H9 (cell line): ENCODE data around the gene TTC39A. TPM values are rescaled to one million over a fixed set of nuclear protein-coding genes. Genes with fewer than 3 reads are reported as not detected.
A peak's percentile ranks its signal among the peaks of the same experiment; 100 is the strongest.

ENCODE experiments used
- DNase-seq: peaks from one replicate; pipeline ENCODE4 v3.0.0-alpha.2; 2017
- H2AFZ ChIP-seq: one replicate; pipeline ENCODE4 v1.6.1; 2013; ENCODE audit warnings: mild to moderate bottlenecking, low read length, control low read depth, moderate library complexity
- H2AK5ac ChIP-seq: 2 replicates; pipeline ENCODE4 v1.6.1; 2013; ENCODE audit warnings: low read length, control low read depth, mixed read lengths; ENCODE audit not compliant: insufficient read length
- H2BK120ac ChIP-seq: one replicate; pipeline ENCODE4 v1.6.1; 2013; ENCODE audit warnings: low read depth, mild to moderate bottlenecking, low read length, control low read depth, inconsistent platforms; ENCODE audit not compliant: poor library complexity, severe bottlenecking
- H2BK12ac ChIP-seq: 2 replicates; pipeline ENCODE4 v1.6.1; 2013; ENCODE audit warnings: low read length, control low read depth, mixed read lengths, low read depth; ENCODE audit not compliant: insufficient read length
- H2BK15ac ChIP-seq: 2 replicates; pipeline ENCODE4 v1.6.1; 2013; ENCODE audit warnings: low read depth, low read length, control low read depth
- H2BK20ac ChIP-seq: one replicate; pipeline ENCODE4 v1.6.1; 2013; ENCODE audit warnings: low read depth, mild to moderate bottlenecking, low read length, control low read depth, inconsistent platforms; ENCODE audit not compliant: poor library complexity, severe bottlenecking
- H2BK5ac ChIP-seq: 2 replicates; pipeline ENCODE4 v1.6.1; 2013; ENCODE audit warnings: low read length, control low read depth, mixed read lengths; ENCODE audit not compliant: insufficient read length
- H3K14ac ChIP-seq: 2 replicates; pipeline ENCODE4 v1.6.1; 2013; ENCODE audit warnings: low read length, control low read depth; ENCODE audit not compliant: insufficient read depth
- H3K18ac ChIP-seq: 2 replicates; pipeline ENCODE4 v1.6.1; 2013; ENCODE audit warnings: low read depth, mild to moderate bottlenecking, mixed read lengths, low read length, control low read depth; ENCODE audit not compliant: insufficient read length
- H3K23ac ChIP-seq: 2 replicates; pipeline ENCODE4 v1.6.1; 2013; ENCODE audit warnings: low read length, control low read depth, mixed read lengths, low read depth; ENCODE audit not compliant: insufficient read length
- H3K23me2 ChIP-seq: 2 replicates; pipeline ENCODE4 v1.6.1; 2013; ENCODE audit warnings: low read depth, mild to moderate bottlenecking, mixed read lengths, low read length, control low read depth; ENCODE audit not compliant: insufficient read length, poor library complexity, severe bottlenecking
- H3K27ac ChIP-seq: 2 replicates; pipeline ENCODE4 v1.5.1; 2013; ENCODE audit warnings: low read length, control low read depth, mixed read lengths, low read depth; ENCODE audit not compliant: insufficient read length
- H3K27me3 ChIP-seq: 2 replicates; pipeline ENCODE4 v1.6.1; 2013; ENCODE audit warnings: low read length, control low read depth, inconsistent platforms; ENCODE audit not compliant: insufficient read depth
- H3K4ac ChIP-seq: 2 replicates; pipeline ENCODE4 v1.6.1; 2013; ENCODE audit warnings: low read depth, mild to moderate bottlenecking, control low read depth, inconsistent platforms, low read length, moderate library complexity
- H3K4me1 ChIP-seq: 2 replicates; pipeline ENCODE4 v1.6.1; 2013; ENCODE audit warnings: low read length, control low read depth, inconsistent platforms; ENCODE audit not compliant: insufficient read depth
- H3K4me2 ChIP-seq: 2 replicates; pipeline ENCODE4 v1.6.1; 2013; ENCODE audit warnings: low read length, control low read depth, mixed read lengths; ENCODE audit not compliant: insufficient read length, insufficient read depth
- H3K56ac ChIP-seq: 2 replicates; pipeline ENCODE4 v1.6.1; 2013; ENCODE audit warnings: low read depth, mild to moderate bottlenecking, mixed read lengths, low read length, control low read depth; ENCODE audit not compliant: insufficient read length
- H3K79me1 ChIP-seq: 2 replicates; pipeline ENCODE4 v1.6.1; 2013; ENCODE audit warnings: low read depth, mild to moderate bottlenecking, moderate library complexity, low read length, control low read depth, inconsistent platforms; ENCODE audit not compliant: insufficient read depth, poor library complexity, severe bottlenecking
- H3K79me2 ChIP-seq: 2 replicates; pipeline ENCODE4 v1.6.1; 2013; ENCODE audit warnings: low read length, control low read depth, inconsistent platforms; ENCODE audit not compliant: insufficient read depth
- H3K9ac ChIP-seq: 2 replicates; pipeline ENCODE4 v1.6.1; 2013; ENCODE audit warnings: low read length, control low read depth, mixed read lengths; ENCODE audit not compliant: insufficient read length; ENCODE audit errors: extremely low read depth
- H3K9me3 ChIP-seq: one replicate; pipeline ENCODE4 v1.6.1; 2013; ENCODE audit warnings: low read depth, low read length, inconsistent platforms; ENCODE audit not compliant: control insufficient read depth
- H3T11ph ChIP-seq: one replicate; pipeline ENCODE4 v1.6.1; 2013; ENCODE audit warnings: mild to moderate bottlenecking, low read length, control low read depth, inconsistent platforms
- H4K20me1 ChIP-seq: one replicate; pipeline ENCODE4 v1.6.1; 2013; ENCODE audit not compliant: control insufficient read depth, insufficient read length, insufficient read depth
- H4K5ac ChIP-seq: 2 replicates; pipeline ENCODE4 v1.6.1; 2013; ENCODE audit warnings: low read depth, mild to moderate bottlenecking, mixed read lengths, low read length, control low read depth; ENCODE audit not compliant: insufficient read length
- H4K8ac ChIP-seq: replicated peaks from 2 replicates; pipeline ENCODE4 v1.6.1; 2013; ENCODE audit warnings: low read length, control low read depth, mixed read lengths, low read depth; ENCODE audit not compliant: insufficient read length
- H4K91ac ChIP-seq: 2 replicates; pipeline ENCODE4 v1.6.1; 2013; ENCODE audit warnings: low read depth, mild to moderate bottlenecking, moderate library complexity, mixed read lengths, low read length, control low read depth; ENCODE audit not compliant: insufficient read length
- H3K27ac Mint-ChIP-seq, 3 experiments: 2 replicates in 2 of 3; 3 replicates in 1 of 3; pipeline ENCODE4 v1.8.0; 2020 to 2021; ENCODE audit warnings: mixed read lengths in 3 of 3, mild to moderate bottlenecking in 1 of 3, moderate library complexity in 1 of 3
- H3K27me3 Mint-ChIP-seq: 2 replicates; pipeline ENCODE4 v1.8.0; 2021; ENCODE audit warnings: low read depth, mild to moderate bottlenecking, moderate library complexity, mixed read lengths
- H3K36me3 Mint-ChIP-seq, 3 experiments: 2 replicates in 2 of 3; 3 replicates in 1 of 3; pipeline ENCODE4 v1.8.0; 2020 to 2021; ENCODE audit warnings: low read depth in 3 of 3, mixed read lengths in 3 of 3; ENCODE audit not compliant: insufficient read depth in 1 of 3
- H3K4me1 Mint-ChIP-seq, 2 experiments: 2 replicates each; pipeline ENCODE4 v1.8.0; 2020; ENCODE audit warnings: mixed read lengths in 2 of 2
- H3K4me3 Mint-ChIP-seq, 2 experiments: 2 replicates in 1 of 2; 3 replicates in 1 of 2; pipeline ENCODE4 v1.8.0; 2020 to 2021; ENCODE audit warnings: mild to moderate bottlenecking in 2 of 2, mixed read lengths in 2 of 2, moderate library complexity in 1 of 2
- H3K9me3 Mint-ChIP-seq, 2 experiments: 2 replicates in 1 of 2; 3 replicates in 1 of 2; pipeline ENCODE4 v1.8.0; 2020; ENCODE audit warnings: mild to moderate bottlenecking in 2 of 2, mixed read lengths in 2 of 2, moderate library complexity in 1 of 2
- CTCF ChIP-seq: fragments of 200-600 bp; sonication (generic); conservative IDR thresholded peaks from 3 replicates; pipeline ENCODE4 v1.8.0; 2021; ENCODE audit warnings: antibody characterized with exemption, mild to moderate bottlenecking
- WGBS: extraction: QIAGEN DNeasy Blood & Tissue Kit; methylation state at CpG from one replicate; pipeline ENCODE4 v1.1.7; 2013; ENCODE audit warnings: missing lambda C conversion rate, low lambda C conversion rate, mixed read lengths; ENCODE audit not compliant: insufficient read length; ENCODE audit errors: extremely low coverage; 5-methylcytosine and 5-hydroxymethylcytosine counted together
- total RNA-seq: library from RNA; stranded (reverse); gene quantifications from 2 replicates; pipeline ENCODE4 v1.2.1, GENCODE V29; 2021

TTC39A gene
- total RNA-seq, 1 experiment from 2014 or later, result 7.7 TPM

- Histone ChIP-seq H2BK12ac (no peak overlapping the region), H4K5ac (no peak overlapping the region), H3K9ac (no peak overlapping the region), H3K56ac (no peak overlapping the region), H3K9me3 (no peaks in the 10 kb centered on the region), H4K20me1 (no peaks in the 10 kb centered on the region), H3K79me1 (no peaks in the 10 kb centered on the region), H3K23me2 (no peaks in the 10 kb centered on the region), H3K18ac (peak overlapping the region; percentile 53), H2BK120ac (no peak overlapping the region), H3K79me2 (no peaks in the 10 kb centered on the region), H2BK20ac (no peak overlapping the region), H3K4me1 (no peaks in the 10 kb centered on the region), H4K8ac (no peak overlapping the region), H3K4me2 (no peak overlapping the region), H3K14ac (no peak overlapping the region; the same call in 1 of the 2 replicates), H3K27ac (no peak overlapping the region), H2BK5ac (no peak overlapping the region), H2BK15ac (no peak overlapping the region), H4K91ac (no peak overlapping the region), H3K23ac (no peak overlapping the region), H3T11ph (no peak overlapping the region), H2AFZ (no peak overlapping the region), H3K4ac (no peak overlapping the region), H2AK5ac (no peak overlapping the region), H3K27me3 (no peaks in the 10 kb centered on the region)
- Mint-ChIP-seq H3K9me3 (no peaks in the 10 kb centered on the region; a peak in 2 of 5 replicates), H3K4me1 (peaks cover 8 to 18% of the 10 kb centered on the region in 2 experiments), H3K27ac (no peak overlapping the region; a peak in 1 of 7 replicates), H3K27me3 (peaks cover 5% of the 10 kb centered on the region), H3K36me3 (no peaks in the 10 kb centered on the region; a peak in 1 of 7 replicates), H3K4me3 (no peak overlapping the region)
- TF ChIP-seq CTCF, result peak; percentile 98
- DNase-seq, result peak; percentile 95
- no CpG with 5 or more reads among the region's 33 CpGs for WGBS
Measured at GRCh38 chr1:51296383-51297357, 33.7 kb downstream of the TTC39A start.
